Neutrophil (primary cell): ENCODE results near the gene IL6R.
A peak's percentile ranks its signal among the peaks of the same experiment; 100 is the strongest.

Experiments used
- H3K27ac ChIP-seq: fragments of 200-600 bp; sonication (generic); 2 replicates; pipeline ENCODE4 v1.5.1; 2016; ENCODE audit warnings: mild to moderate bottlenecking, moderate library complexity
- H3K27me3 ChIP-seq: fragments of 200-600 bp; sonication (generic); 2 replicates; pipeline ENCODE4 v1.6.0; 2016; ENCODE audit warnings: mild to moderate bottlenecking
- H3K36me3 ChIP-seq: fragments of 200-600 bp; sonication (generic); 2 replicates; pipeline ENCODE4 v1.5.1; 2017
- H3K4me1 ChIP-seq, 2 experiments: fragments of 200-600 bp in 1 of 2; sonication (generic) in 1 of 2; 1 replicate in 1 of 2; 2 replicates in 1 of 2; pipeline versions ENCODE4 v1.5.1 to v1.6.1; 2013 to 2016; ENCODE audit warnings: low read depth in 1 of 2, low read length in 1 of 2, mild to moderate bottlenecking in 1 of 2, moderate library complexity in 1 of 2; ENCODE audit not compliant: control insufficient read depth in 1 of 2, insufficient read depth in 1 of 2
- H3K4me3 ChIP-seq, 2 experiments: fragments of 200-600 bp in 1 of 2; sonication (generic) in 1 of 2; 1 replicate in 1 of 2; 2 replicates in 1 of 2; pipeline ENCODE4 v1.5.1; 2013 to 2016; ENCODE audit warnings: low read depth in 1 of 2, low read length in 1 of 2, mild to moderate bottlenecking in 1 of 2, moderate library complexity in 1 of 2
- H3K9me3 ChIP-seq: fragments of 200-600 bp; sonication (generic); 2 replicates; pipeline ENCODE4 v1.5.1; 2016
- CTCF ChIP-seq: fragments of 200-600 bp; sonication (generic); IDR thresholded peaks from 2 replicates; pipeline ENCODE4 v1.5.1; 2016; ENCODE audit warnings: antibody characterized with exemption

The IL6R gene

GRCh38 chr1:154379301-154379700, 25.8 kb upstream of the IL6R start:
- H3K4me1 ChIP-seq, result peaks cover 24 to 25% of the 10 kb centered on the region in 2 experiments
- no peak overlapping the region for H3K27ac ChIP-seq

GRCh38 chr1:154384650-154385489, 20.3 kb upstream of the IL6R start:
- H3K36me3 ChIP-seq, result no peaks in the 10 kb centered on the region
- no peaks in the 10 kb centered on the region for H3K27me3 ChIP-seq
- H3K4me1 ChIP-seq, result peaks cover 50 to 53% of the 10 kb centered on the region in 2 experiments
- H3K4me3 ChIP-seq, result peak overlapping the region in 1 of 2 experiments; percentile 39
- no peak for TF ChIP-seq CTCF
- H3K9me3 ChIP-seq, result no peaks in the 10 kb centered on the region
- peak overlapping the region; percentile 84 for H3K27ac ChIP-seq

More at GRCh38 chr1:154379301-154379700, 25.8 kb upstream of the IL6R start:
- no peak overlapping the region for H3K4me3 ChIP-seq
- H3K9me3 ChIP-seq, result no peaks in the 10 kb centered on the region
- H3K36me3 ChIP-seq, result no peaks in the 10 kb centered on the region
- H3K27me3 ChIP-seq, result no peaks in the 10 kb centered on the region
- no peak for TF ChIP-seq CTCF

GRCh38 chr1:154386643-154387352, 18.3 kb upstream of the IL6R start:
- H3K4me3 ChIP-seq, result no peak overlapping the region
- no peaks in the 10 kb centered on the region for H3K36me3 ChIP-seq
- peaks cover 50 to 56% of the 10 kb centered on the region in 2 experiments for H3K4me1 ChIP-seq
- no peaks in the 10 kb centered on the region for H3K9me3 ChIP-seq
- peak overlapping the region; percentile 84 for H3K27ac ChIP-seq
- no peak for TF ChIP-seq CTCF
- no peaks in the 10 kb centered on the region for H3K27me3 ChIP-seq

- Histone ChIP-seq H3K27me3 (no peaks in the 10 kb centered on the region), H3K9me3 (no peaks in the 10 kb centered on the region), H3K36me3 (no peaks in the 10 kb centered on the region), H3K4me1 (peaks cover 8 to 14% of the 10 kb centered on the region in 2 experiments), H3K27ac (no peak overlapping the region), H3K4me3 (no peak overlapping the region)
- no peak for TF ChIP-seq CTCF
These were observed 13.9 kb upstream of the IL6R start for GRCh38 chr1:154391086-154391770.

GRCh38 chr1:154398141-154398540, 7.0 kb upstream of the IL6R start:
- H3K36me3 ChIP-seq, result no peaks in the 10 kb centered on the region
- TF ChIP-seq CTCF, result no peak
- no peaks in the 10 kb centered on the region for H3K9me3 ChIP-seq
- H3K4me3 ChIP-seq, result no peak overlapping the region
- H3K27ac ChIP-seq, result peak overlapping the region; percentile 21
- peaks cover 44 to 47% of the 10 kb centered on the region in 2 experiments for H3K4me1 ChIP-seq
- H3K27me3 ChIP-seq, result no peaks in the 10 kb centered on the region
